HG02571 (cell line): ENCODE measurements around the gene TPSG1.
"Not testable (repeated sequence)": the region's sequence is repeated elsewhere in the genome, so short reads cannot be mapped to it uniquely, and the experiment has no call there.

Experiments used
- ATAC-seq: cut with Tn5 transposase; IDR thresholded peaks from one replicate; pipeline ENCODE4 v1.9.1; 2021; ENCODE audit warnings: mild to moderate bottlenecking, moderate library complexity; ENCODE audit not compliant: unreplicated experiment

TPSG1 gene

GRCh38 chr16:1232049-1232748 is 7.1 kb upstream of the TPSG1 start:
- not testable (repeated sequence) for ATAC-seq

DNA sequence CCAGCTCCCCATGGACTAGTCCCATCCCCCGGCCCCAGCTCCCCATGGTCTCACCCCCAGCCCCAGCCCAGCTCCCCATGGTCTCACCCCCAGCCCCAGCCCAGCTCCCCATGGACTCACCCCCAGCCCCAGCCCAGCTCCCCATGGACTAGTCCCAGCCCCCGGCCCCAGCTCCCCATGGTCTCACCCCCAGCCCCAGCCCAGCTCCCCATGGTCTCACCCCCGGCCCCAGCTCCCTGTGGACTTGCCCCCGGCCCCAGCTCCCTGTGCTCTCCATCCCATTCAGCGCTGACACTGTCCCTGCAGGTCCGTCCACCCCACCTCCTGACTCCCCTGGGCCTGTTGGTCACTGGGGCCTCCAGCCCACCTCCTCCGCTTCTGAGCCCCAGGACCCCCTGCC is 6.2 kb upstream of the TPSG1 start:
- not testable (repeated sequence) for ATAC-seq

GRCh38 chr16:1230471-1231212 is 5.6 kb upstream of the TPSG1 start:
- ATAC-seq: not testable (repeated sequence)

GRCh38 chr16:1230084-1230470 is 5.0 kb upstream of the TPSG1 start, which contains the start of gene TPSB2:
Gene TPSB2, minus strand, starts transcription at chr16:1230184. Its CDS starts 233 bp downstream, at chr16:1229951.
- not testable (repeated sequence) for ATAC-seq

- ATAC-seq: not testable (repeated sequence)
Measured at GRCh38 chr16:1229476-1229875, 4.4 kb upstream of the TPSG1 start.

DNA sequence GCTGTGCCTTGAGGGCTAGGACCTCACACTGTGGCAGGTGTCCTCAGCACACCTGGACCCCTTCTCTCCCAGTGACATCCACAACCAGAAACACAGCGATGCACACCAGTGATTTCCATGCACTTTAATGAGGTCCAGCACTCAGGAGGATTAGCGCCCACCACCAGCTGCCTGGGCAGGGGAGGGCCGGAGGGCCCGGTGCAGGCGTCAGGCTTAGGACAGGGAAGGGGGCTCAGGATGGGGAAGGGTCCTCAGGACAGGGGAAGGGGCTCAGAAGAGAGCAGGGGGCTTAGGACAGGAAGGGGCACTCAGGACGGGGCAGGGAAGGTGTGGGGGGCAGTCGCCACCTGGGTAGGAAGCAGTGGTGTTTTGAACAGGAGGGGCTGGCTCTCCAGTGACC is 3.2 kb upstream of the TPSG1 start:
- not testable (repeated sequence) for ATAC-seq

DNA sequence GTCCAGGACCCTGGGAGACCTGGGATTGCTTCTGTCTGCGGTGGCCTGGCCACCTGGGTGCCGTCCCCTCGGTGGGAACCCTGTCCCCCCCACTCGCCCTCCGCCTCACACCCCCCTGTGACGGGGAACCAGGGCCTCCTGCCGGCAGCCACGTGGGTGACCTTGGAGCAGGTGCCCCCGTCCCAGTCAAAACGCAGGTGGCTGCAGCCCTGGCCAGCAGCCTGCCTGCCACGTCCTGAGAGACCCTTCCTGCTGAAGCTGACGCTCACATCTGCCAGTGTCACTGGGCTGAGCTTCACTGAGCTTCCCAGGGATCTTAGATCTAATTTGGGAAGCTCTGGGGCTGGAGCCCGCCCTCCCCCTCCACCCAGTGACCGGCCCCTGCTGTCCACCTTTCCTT is 1.6 kb upstream of the TPSG1 start:
- ATAC-seq: not testable (repeated sequence)

DNA sequence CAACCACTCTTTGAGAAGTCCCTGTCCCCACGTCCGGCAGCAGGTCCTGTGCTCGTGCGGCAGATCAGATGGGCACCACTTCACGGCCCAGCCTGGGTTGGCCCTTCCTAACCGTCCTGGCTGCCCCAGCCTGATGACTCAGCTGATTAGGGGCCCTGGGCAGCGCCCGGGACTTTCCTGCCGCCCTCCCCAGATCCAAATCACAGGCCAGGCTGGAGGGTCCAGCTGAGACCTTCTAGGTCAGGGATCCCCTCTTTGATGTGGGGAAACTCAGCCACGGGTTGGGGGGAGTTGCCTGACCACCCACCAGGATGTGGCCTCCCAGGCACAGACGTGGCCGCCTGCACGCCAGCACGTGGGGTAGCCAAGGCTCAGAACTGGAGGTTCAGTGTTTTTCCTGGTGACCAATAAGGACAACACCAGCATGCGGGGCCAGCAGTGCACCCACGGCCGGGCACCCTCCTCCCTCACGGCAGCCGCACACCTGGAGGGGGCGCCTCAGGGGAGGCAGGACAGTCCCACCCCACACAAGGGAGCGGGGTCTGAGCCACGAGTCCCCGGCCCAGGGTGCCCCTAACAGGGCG is 752 bp upstream of the TPSG1 start:
- ATAC-seq: not testable (repeated sequence)

GRCh38 chr16:1224558-1224957 is 510 bp downstream of the TPSG1 start:
- ATAC-seq: no peak

GRCh38 chr16:1223355-1224214 is 1.5 kb downstream of the TPSG1 start:
- ATAC-seq: no peak

DNA sequence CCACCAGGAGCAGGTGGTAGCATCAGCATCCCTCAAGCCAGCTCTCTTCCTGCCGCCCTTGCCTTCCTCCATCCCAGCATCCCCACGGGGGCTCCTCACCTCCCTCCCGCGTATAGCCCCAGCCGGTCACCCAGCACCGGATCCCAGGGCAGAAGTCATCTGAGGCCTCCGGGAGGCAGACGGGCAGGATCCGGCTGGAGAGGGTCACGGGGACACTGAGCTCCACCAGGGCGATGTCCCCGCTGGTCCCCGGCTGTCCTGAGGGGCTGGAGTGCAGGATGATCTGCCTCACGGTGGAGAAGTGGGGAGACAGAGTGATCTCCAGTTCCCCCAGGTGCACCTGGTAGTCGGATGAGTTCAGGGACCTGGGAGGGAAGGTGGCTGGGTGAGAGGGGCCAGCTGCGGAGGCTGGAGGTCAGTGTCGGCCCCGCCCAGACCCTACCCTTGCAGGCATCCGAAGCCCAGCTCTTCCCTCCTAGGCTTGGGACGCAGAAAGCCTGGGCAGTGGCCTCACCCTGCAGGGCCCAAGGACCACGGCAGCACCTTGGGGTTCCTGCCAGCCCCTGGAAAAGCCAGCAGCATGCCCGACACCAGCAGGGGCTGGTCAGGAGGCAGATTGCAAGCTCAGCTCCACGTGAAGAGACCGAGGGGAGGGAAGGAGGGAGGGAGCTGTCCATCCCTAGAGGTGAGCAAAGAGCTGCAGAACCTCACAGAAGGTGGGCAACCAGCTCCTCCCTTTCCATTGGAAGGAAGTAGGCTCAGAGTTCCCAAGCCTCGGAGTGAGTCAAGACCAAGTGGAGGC is 2.3 kb downstream of the TPSG1 start:
- no peak for ATAC-seq

- no peak for ATAC-seq
Measured at GRCh38 chr16:1221628-1222552, 3.2 kb downstream of the TPSG1 start.

DNA sequence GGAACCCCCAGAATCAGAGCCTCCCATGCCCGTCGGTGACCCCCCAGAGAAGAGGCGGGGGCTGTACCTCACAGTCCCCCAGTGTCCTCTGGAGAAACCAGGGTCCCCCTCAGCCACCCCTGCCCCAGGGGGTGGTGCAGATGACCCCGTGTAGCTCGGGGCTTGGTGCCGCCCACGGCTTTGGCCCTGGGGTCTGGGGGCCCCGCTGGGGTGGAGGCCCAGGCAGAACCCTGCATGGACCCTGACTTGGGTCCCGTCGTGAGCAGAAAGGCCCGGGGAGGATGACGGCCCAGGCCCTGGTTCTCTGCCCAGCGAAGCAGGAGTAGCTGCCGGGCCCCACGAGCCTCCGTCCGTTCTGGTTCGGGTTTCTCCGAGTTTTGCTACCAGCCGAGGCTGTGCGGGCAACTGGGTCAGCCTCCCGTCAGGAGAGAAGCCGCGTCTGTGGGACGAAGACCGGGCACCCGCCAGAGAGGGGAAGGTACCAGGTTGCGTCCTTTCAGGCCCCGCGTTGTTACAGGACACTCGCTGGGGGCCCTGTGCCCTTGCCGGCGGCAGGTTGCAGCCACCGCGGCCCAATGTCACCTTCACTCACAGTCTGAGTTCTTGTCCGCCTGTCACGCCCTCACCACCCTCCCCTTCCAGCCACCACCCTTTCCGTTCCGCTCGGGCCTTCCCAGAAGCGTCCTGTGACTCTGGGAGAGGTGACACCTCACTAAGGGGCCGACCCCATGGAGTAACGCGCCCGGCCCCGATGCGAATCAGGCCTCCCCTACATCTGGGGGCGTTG is 4.0 kb downstream of the TPSG1 start:
- ATAC-seq: no peak

DNA sequence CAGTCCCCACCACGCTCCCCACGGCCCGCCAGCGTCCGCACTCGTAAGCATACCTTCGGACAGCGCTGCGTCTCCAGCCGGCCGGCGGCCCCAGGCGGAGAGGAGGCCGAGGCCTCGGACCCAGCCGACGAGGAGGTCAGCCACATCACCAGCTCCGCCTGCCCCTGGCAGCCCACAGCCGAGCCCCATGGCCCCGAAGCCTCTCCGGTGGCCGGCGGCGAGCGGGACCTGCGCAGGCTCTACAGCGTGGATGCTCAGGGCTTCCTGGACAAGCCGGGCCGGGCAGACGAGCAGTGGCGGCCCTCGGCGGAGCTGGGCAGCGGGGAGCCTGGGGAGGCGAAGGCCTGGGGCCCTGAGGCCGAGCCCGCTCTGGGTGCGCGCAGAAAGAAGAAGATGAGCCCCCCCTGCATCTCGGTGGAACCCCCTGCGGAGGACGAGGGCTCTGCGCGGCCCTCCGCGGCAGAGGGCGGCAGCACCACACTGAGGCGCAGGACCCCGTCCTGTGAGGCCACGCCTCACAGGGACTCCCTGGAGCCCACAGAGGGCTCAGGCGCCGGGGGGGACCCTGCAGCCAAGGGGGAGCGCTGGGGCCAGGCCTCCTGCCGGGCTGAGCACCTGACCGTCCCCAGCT is 4.9 kb downstream of the TPSG1 start:
- ATAC-seq: no peak

- ATAC-seq: no peak
Measured at GRCh38 chr16:1218930-1219611, 6.0 kb downstream of the TPSG1 start.

DNA sequence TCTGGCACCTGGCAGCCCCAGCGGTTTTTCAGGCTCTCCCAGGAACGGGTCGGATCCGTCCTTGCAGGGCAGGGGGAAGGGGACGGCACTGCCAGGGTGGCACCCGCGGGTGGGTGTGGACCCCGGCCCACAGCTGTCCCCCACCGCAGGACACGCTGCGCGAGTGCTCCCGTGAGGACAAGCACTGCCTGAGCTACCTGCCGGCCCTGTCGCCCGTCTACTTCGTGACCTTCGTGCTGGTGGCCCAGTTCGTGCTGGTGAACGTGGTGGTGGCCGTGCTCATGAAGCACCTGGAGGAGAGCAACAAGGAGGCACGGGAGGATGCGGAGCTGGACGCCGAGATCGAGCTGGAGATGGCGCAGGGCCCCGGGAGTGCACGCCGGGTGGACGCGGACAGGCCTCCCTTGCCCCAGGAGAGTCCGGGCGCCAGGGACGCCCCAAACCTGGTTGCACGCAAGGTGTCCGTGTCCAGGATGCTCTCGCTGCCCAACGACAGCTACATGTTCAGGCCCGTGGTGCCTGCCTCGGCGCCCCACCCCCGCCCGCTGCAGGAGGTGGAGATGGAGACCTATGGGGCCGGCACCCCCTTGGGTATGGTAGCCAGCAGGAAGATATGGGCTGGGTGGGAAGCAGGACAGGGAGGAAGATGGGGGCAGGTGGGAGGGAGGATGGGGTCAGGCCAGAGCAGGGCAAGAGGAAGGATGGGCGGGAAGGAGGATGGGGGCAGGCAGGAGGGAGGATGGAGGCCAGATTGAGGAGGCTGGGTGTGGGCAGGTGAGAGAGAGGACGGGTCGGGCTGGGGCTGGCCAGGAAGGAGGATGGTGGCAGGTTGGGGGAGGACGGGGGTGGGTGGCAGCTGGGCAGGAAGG is 6.8 kb downstream of the TPSG1 start:
- no peak for ATAC-seq
